GM12873 (cell line): ENCODE measurements around the gene LTBP1.

ENCODE experiments used
- TF ChIP-seq, protein P1 (sequence below): IDR thresholded peaks from 2 replicates; pipeline ENCODE4 v1.5.1; 2012; ENCODE audit warnings: low read depth, mild to moderate bottlenecking, moderate library complexity, low read length, control low read depth; ENCODE audit not compliant: insufficient read depth; ENCODE audit errors: missing control alignments

Gene LTBP1

DNA sequence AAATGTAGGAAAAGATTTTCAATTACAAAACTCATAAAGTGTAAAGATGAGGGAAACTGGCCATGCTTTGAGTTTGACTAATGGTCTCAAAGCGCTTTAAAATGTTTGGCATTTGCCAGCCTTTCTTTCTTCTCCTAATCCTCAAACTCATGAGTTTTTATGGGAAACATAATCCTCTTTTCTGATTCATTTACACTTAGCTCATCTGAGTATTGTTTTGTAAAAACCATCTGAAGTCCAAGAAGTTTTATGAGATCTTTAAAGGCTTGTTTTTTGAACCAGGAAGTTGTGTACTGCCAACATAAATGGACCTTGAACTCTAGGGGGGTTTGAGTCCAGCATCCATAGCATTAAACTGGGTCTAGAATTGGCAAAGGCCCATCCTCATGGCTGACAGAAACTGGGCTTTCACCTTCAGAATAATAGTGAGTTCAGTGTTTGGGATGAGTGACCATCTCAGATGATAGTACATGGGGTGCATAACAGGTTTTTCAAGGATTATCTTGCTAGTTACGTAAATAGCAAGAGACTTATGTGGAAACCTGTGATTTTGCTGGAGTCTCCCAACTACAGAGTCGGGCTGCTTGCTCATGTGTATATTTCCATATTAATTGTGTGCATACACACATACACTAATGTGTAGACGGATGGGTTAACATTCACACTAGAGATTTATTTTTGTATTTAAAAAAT, 3.8 kb upstream of the LTBP1 start:
- TF ChIP-seq, protein P1, sequence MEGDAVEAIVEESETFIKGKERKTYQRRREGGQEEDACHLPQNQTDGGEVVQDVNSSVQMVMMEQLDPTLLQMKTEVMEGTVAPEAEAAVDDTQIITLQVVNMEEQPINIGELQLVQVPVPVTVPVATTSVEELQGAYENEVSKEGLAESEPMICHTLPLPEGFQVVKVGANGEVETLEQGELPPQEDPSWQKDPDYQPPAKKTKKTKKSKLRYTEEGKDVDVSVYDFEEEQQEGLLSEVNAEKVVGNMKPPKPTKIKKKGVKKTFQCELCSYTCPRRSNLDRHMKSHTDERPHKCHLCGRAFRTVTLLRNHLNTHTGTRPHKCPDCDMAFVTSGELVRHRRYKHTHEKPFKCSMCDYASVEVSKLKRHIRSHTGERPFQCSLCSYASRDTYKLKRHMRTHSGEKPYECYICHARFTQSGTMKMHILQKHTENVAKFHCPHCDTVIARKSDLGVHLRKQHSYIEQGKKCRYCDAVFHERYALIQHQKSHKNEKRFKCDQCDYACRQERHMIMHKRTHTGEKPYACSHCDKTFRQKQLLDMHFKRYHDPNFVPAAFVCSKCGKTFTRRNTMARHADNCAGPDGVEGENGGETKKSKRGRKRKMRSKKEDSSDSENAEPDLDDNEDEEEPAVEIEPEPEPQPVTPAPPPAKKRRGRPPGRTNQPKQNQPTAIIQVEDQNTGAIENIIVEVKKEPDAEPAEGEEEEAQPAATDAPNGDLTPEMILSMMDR = no peak

GRCh38 chr2:32945286-32945685, 1.5 kb upstream of the LTBP1 start:
- TF ChIP-seq, protein P1 = no peak

DNA sequence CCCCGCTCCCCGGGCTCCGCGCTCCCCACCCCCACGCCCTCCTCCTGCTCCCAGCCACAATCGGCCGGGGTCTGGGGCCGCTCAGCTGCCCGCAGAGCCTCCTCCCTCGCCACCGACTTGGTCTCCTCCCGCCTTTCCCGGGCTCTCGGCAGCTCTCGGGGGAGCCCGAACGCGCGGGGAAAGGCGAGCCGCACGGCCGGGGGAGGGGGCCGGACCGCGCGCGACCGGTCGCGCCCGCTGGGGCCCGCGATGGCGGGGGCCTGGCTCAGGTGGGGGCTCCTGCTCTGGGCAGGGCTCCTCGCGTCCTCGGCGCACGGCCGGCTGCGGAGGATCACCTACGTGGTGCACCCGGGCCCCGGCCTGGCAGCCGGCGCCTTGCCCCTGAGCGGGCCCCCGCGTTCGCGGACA, 327 bp downstream of the LTBP1 start:
- TF ChIP-seq, protein P1 = no peak

- TF ChIP-seq, protein P1 = no peak
Observed at GRCh38 chr2:32947484-32948143, 861 bp downstream of the LTBP1 start.

- TF ChIP-seq, protein P1 = no peak
Observed at GRCh38 chr2:32948266-32948665, 1.5 kb downstream of the LTBP1 start.

DNA sequence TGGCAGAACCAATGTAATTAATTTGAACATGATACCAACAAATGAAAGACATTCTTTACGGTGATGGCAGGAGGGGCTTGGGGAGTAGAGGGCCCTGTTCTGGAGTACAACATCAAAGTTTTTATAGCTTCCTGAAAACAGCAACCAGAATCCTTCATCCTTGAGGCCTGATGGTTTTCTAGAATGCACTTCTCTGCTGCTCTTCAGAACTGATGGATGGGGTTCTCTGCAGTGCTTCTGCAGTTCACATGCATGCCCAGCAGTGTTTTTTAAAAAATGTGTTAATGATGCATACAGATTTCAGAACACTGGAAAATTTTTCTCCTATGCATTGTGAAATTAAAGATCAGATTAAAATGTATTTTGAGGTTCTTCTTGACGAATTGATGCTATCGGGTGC, 2.5 kb downstream of the LTBP1 start:
- TF ChIP-seq, protein P1 = no peak

- TF ChIP-seq, protein P1 = no peak
Observed at GRCh38 chr2:32951672-32952071, 4.9 kb downstream of the LTBP1 start.
